ENCODE results near the gene ZPR1.

GRCh38 chr11:116825434-116825833 lies 37.6 kb upstream of the ZPR1 start:
- no peak for TF ChIP-seq CTCF (IDR thresholded peaks at IDR 0.05)
- no peak for TF ChIP-seq POLR2A (IDR thresholded peaks at IDR 0.05)
